HG02571 (cell line): Measurements from ENCODE around the gene FCAMR.

Experiments used
- ATAC-seq: cut with Tn5 transposase; IDR thresholded peaks from one replicate; pipeline ENCODE4 v1.9.1; 2021; ENCODE audit warnings: mild to moderate bottlenecking, moderate library complexity; ENCODE audit not compliant: unreplicated experiment

Gene FCAMR

DNA sequence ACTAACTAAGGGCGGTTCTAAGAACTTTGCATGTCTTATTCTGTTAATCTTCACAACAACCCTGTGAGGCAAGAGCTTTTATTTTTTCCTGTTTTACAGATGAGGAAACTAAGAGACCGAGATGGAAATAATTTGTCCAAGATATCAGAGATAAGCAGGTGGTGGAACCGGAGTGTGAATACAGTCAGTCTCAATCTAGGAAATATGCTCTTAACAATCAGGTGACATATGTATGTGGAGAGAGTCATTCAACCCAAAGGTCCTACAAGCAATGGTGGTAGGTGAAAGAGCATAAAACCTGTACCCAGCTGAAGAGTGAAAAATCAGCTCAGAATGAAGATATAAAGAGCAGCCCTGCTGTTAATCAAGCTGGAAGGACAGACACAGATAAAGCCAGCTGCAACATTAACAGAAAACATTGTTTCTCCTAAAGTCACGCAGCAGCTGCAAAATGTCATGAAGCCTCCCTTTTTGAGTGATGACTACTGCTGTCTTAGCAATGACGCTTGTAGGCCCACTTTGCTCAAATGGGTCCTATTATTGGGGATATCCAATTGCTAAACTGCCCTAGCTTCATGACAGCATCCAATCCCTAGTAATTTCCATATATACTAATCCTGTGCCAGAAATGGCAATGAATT, 30.5 kb upstream of the FCAMR start:
- ATAC-seq: no peak

DNA sequence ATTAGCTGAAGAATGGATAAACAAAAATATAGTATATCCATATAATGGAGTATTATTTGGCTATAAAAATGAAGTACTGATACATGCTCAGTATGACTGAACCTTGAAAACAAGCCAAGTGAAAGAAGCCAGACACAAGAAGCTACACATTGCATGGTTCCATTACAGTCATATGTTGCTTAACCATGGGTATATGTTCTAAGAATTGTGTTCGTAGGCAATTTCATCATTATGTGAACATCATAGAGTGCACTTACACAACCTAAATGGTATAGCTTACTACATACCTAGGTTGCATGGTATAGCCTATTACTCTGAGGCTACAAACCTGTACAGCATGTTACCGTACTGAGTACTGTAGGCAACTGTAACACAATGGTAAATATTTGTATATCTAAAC, 28.6 kb upstream of the FCAMR start:
- ATAC-seq: no peak

DNA sequence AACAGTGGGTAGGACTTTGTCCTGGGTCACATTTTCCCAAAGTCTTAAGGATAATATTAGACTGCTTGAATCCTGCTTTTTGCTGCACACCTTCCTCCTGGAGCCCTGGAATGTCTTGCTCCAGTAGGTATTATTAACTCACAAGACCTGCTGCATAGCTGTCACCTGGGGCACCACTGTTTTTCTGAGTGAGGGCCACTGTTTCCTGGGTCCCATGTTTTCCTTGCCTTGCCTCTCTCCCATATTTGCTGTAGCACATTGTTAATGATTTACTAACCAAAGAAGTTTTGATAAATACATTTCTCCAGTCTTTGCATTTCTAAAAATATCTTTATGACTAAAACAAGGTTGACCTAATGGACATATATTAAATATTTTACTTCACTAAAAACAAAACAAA, 22.5 kb upstream of the FCAMR start:
- no peak for ATAC-seq

DNA sequence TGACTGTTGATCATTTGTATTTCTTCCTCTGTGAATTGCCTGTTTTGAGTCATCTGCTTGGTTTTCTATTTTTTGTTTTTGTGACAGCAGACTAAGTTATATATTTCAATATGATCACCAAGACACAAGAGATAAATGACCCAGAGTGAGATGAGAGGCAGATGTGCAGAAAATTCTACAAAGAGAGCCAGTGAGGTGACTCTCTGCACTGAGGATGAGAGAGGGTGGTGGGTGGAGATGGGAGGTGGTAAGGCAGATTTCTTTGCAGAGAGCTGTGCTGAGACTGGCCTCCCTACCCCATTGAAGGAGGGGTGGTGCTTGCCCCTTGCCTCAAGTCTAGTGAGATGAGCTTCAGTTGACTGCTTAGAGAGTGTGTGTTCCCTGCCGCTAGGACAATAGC, 17.6 kb upstream of the FCAMR start:
- no peak for ATAC-seq

DNA sequence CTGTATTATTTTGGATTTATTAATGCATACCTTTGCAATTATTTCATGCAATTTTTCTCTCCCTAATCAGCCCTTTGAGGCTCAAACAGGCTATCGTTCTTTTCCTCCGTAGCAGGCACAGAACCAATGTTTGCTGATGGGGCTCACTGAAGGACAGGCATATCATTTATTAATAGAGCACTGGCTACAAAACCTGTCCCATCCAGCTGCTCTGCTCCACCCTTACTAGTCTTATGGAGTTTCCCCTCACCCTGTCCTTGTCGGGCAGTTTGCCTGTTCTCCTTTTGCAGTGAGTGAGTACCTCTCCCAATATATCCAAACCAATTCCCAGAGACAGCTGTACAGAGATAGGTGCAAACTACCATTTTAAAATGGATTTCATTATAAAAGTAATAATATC, 16.6 kb upstream of the FCAMR start:
- ATAC-seq: no peak

DNA sequence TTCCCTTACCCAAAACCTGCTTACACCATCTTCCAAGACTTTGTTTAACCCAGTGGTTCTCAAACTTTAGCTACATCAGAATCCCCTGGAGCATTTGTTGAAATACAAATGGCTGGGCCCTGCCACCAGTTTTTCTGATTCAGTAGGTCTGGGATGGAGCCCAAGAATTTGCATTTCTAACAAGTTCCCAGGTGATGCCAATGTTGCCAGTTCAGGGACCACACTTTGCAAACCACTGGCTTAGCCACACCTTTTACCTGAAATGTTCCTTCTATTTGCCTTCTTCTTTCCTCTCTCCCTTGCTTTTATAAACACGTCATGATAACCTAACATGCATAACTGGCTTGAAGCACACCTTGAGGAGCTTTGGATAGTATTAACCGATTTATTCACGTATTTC, 16.1 kb upstream of the FCAMR start:
- no peak for ATAC-seq

DNA sequence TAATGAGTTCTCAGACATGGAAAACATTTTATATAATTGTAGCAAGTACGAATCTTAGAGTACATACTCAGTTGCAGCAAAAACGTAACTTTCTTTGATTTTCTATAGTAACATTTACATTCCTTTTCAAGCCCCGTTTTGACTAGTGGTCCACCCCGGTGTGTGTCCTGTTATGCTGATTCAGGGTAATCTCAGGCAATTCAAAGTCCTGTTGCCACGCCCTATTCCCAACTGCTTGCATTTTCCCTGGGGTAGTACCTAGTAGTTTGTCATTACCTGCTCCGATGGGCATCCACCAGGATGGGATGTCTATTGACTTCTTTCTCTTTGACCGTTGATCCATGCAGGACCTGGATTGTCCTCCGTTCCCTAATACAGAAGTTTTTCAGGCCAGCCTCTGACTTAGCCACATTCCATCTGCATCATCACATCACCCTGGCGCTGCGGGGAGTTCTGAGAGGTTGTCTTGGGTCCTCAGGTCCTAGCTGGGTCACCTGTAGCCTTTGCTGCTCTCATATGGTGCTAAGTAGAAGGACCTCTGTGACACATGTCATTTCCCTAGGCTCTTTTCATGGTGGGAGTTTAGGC, 15.0 kb upstream of the FCAMR start:
- no peak for ATAC-seq

DNA sequence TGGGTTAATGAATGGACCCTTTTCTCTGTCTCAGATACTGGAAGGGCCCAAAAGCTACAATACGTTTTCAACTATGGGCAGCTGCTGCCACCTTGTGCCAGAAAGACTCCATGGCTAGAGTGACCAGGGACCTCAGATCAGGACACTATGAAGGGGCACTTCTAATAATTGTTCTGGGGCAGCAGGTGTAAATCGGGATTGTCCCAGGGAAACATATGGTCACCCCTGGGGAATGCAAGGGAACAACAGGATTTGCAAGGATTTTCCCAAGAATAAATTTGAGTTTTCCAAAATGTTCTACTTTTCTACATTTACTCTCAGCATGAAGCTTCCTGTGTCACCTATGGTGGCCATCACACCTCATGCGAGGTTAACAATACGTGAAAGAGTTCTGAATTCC, 12.0 kb upstream of the FCAMR start:
- ATAC-seq: no peak

DNA sequence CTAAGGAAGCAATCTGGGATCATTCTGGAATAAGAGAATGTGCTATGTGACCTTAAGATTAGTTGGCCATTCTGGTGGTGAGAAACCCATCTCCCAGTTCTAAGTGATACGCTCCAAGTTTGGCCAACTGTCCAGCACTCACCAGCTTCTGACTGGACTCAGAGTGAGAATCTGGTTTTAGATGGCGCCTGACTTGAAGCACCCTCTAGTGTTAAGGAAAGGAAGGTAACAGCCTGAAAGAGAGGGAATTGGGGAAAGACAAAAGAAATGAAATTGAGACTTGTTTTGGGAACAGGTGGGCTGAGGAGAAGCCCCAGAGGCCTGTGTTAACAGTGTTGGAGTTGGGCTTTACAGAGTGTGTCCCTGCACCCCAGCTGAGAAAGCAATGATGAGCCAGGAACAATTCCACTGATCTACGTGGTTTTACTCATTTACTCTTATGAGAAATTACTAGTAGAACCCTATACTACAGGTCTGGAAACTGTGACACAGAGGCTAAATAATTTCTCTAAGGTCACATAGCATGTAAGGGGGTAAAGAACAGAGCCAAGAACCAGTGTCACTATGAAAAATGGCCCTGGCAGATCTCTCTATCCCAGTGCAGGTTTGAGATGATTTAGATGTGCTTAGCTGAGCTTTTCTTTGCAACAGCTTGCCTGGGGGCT, 9.3 kb upstream of the FCAMR start:
- ATAC-seq: no peak

DNA sequence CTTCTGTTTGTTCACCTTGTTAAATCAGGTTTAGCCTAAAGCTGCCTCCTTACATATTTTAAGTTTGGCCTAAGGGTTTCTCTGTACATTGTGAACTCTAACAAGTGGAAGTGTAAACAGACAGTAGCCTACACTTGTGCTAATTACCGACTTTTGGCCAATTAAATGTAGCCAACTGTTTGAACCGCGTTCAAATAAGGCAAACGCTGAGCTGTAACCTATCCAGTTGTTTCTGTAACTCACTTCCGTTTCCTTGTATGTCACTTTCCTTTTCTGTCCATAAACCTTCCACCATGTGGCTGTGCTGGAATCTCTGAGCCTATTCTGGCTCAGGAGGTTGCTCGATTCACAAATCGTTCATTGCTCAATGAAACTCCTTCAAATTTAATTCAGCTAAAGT, 8.0 kb upstream of the FCAMR start:
- ATAC-seq: no peak

DNA sequence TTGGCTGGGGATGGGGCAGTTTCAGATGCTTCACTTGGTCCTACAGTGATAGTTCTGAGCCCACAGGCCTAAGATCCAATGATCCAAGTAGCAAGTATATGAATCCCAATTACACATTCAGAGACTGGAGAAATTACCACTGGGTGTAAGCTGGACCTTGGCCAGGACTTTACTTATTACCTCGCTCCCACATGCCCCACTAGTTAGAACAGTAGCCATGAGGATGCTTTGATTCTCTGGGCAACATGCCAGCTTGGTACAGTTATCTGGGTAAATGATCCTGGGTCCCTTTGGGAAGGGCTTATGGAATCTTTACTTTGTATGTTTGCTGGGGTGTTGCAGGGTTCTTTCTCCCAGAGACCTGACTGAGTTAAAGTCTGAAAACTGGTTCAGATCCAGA, 5.0 kb upstream of the FCAMR start:
- ATAC-seq: no peak

DNA sequence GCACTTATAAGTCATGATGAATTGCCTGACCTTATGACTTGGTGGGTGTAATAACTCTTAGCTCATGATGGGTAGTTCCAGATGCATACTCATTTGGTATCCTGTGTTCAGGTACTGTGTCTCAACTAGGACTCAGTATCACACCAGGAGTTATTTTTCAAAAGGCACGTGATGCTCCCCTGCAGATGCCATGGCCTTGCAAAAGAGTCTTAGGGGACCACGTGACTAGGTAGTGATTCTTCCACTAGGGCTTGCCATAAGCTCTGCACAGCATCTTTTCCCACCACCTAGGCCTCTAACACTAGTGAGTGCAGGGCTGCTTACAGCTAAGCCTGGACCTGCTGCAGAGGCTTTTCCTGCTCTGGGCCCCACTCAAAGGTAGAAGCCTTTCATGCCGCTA, 3.9 kb upstream of the FCAMR start:
- no peak for ATAC-seq

DNA sequence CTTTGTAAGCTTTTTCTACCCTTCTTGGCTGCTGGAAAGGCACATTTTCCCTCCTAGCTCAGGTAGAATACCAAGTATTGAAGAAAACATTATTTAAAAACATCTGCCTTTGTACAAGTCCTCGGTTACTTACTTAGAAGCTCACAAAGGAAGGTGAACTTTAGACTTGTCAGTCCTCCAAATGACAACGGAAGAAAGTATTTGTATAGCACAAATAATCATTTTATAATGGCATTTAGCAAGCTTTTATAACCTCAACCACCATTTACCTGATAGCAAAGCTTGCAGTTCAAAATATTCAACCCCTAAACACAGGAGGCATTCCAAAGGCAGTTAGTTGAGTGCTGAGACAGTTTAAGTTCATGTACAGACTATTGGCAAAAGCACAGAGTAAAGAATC, 2.5 kb upstream of the FCAMR start:
- ATAC-seq: no peak

DNA sequence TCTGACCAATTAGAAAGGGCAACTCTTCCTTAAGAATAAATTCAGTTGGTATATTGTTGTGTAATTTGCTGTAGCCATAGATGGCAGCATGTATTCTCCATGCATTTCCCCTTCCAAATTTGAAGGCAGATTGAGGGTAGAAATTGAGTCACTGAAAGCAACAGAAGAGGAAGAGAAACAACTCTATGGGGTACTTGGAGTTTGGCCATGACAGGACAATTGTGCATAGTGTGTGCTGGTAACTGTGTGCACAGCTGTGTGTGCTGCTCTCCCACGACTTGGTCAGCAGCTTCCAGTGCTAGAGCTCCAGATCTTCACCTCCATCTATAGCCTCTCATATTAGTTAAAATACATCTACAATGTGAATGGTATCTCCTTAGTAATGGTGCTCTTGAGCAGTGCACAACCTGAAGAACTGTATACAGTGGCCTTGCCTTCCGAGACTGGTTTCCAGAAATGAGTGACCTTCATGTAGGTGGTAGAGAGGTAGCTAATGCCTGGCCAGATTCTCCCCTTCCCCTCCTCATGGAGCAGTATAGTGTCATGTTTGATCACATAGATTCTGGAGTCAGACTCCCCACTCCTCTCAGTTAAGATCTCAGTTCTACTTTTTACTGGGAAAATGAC, 882 bp upstream of the FCAMR start:
- peak; percentile 62 for ATAC-seq

DNA sequence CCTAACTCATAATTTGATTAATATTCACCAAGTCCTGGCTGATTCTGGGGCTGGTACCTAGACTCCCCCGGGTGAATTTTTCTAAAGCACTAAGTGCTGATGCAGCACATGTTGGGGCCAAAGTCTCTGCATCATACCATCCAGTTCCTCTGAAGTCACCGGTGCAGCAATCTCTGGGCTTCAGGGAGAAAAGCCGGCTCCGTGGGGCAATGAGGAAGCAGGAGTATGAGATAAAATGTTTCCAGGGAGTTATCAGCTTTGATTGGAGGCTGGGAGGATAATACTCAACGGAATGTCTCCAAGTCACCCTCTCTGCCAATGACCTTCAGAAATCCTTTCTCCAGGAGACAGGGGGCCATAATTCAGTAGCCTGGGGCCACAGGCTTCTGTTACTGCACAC, 1.2 kb downstream of the FCAMR start:
- no peak for ATAC-seq

DNA sequence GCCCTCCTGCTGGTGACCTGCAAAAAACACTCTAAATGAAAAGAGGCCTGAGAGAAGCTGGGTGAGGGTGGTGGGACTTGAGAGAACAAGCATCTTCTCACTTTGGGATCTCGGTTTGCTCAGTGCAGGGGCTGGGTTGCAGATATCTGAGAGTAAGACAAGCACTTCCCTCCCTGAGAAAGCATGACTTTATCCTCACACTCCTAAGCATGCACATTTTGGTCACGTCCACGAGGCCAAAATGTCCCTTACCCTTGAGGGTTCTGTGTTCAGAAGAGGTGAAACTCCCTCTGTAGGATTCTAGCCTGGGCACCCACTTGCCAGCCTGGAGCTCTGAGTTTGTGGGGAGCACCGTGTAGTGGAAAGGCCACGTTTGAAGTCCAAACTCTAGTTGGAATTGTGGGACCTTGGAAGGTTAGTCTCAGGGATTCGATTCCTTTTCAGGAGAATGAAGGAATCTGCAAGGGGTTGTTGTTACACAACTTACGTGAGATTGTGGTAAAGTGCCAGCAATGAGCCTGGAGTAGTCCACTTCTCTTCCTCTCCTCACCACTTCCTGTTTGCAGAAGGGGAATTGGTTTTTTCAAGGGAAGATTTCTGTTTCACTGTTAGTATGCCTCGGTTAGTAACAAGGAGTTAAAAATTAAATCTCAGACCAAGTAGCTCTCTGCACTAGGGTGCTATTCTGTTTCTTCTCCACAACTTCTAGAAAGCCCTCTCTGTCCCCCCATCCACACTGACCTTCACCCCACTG, 3.0 kb downstream of the FCAMR start:
- ATAC-seq: no peak

DNA sequence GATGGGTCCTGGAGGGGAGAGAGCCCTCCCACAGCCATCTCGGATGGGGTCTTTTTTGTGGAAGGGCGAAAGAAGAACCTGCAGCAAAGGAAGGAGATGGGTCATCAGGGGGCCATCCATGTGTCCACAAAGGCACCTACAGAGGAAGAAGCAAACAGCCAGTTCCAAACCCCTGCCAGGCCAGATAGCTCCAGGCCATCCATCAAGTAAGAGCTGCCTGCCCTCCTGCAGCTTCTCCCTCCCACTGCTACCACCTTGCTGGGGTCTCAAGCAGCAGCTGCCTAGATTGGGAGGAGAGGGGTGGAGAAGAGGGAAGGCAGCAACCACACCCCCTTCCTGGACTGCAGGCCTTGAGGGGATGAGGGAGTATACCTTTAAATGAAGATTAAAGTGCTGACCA, 4.5 kb downstream of the FCAMR start:
- ATAC-seq: no peak

DNA sequence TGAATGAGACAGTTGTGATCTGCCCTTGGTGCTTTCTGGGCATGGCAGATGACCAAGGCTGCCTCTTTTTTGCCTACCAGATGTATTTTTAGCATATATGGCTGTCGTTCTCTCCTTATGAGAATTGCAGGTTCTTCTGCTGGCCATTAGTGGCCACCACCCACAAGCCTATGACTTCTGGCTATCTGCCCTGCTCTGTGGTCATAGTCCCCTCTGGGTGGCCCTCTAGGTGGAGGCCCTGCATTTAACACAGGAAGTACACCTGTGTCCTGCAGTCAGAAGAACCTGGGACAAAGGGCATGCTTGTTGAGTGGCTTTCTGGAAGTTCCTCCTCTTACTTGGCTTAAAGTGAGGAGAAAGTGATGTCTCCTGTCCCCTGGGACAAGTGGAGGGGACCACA, 6.5 kb downstream of the FCAMR start:
- ATAC-seq: no peak

DNA sequence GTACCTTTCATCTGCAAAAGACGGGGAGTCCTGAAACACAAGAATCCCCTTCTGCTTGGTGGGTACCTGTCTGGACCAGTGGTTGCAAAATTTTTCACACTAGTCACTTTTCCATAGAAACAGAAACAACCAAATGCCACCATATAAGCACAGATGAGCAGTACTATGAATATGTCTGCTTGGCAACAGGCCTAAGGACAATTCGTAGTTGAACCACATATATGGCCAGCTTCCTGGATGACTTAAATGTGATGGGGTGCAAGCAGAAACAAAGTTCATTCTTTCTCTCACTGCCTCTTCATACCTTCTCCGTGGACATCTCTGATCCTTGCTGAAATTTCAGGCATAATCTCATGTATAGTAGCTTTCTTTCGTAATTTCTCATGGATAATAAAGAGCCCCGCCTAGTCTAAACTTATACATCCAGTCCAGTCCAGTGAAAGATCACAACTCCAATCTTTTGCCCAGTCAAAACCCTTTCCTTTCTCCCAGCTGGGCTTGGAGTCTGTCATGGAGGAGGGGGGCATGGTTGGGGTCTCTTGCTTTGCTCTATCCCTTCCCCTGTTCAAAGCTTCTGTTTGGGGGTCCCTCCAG, 7.0 kb downstream of the FCAMR start:
- ATAC-seq: no peak

DNA sequence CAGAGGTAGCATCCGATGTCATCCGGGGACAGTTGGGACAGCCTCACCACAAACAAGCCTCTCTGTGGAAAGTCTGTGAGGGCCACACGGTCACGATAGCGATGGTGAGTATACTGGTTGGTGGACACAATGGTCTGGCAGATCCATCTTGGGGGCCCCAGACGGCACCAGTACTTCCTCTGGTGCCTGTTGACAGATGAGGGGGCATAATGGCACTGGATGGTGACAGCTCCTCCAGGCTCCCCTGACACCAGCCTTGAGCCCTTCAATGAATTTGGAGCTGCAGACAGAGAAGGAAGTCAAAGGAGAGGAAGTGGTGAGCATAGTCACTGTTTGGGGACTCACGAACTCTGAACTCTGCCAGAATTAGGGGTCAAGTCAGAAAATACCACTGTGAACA, 8.0 kb downstream of the FCAMR start:
- no peak for ATAC-seq

DNA sequence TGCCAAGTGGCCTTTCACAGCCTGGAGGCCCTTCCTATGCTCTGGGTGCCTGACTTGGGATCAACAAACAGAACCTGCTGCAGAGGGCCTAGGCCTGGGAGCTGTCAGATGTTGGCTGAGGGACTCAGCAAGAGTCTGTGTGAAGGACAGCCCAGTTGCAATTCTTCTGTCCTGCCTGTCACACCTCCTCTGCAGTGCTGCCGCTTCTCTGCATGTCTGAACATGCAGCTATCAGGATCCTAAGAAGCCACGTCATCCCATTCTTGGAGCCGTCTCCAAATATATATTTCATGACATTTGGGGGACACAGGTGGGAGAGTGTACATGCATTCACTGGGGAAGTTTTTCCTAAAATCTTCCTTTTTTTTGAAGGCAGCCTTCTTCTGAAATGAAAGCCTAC, 8.6 kb downstream of the FCAMR start:
- ATAC-seq: no peak
